ENCODE measurements around the gene INTS6.
"Not testable (repeated sequence)": the region's sequence is repeated elsewhere in the genome, so short reads cannot be mapped to it uniquely, and the experiment has no call there.

INTS6 gene

DNA sequence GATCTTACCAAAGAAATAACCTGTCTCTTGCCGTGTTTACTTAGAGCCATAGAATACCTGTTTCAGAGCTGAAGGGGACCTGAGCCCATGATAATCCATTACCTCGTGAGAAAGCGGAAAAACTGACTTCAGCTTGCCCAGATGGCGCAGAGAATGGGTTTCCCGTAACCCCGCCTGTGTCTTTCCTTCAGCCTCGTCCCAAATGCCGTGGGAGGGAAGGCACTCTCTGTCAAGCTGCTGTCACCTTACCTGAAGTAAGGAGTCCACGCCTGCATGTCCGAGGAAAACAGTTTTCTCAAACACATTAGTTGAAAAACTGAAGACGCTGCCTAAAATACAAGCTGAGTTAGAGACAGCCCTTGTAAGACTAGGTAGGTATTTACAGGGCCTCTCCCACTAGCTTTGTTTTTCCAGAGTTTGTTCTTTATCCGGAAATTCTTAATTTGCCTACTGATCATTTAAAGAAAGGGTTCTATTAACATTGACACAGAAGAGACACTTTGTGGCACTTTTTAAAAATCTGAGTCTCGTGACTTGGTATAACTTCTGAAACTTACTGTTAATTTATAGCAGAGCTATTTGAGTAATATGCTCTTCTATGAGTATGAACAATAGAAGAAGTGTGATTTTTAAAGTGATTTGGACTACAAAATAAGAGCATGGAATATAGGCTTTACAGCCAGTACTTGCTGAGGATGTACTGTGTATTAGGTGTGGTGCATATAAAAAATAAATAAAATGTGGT is 1.3 kb upstream of the INTS6 start:
- DNase-seq, result peak; percentile 32

DNA sequence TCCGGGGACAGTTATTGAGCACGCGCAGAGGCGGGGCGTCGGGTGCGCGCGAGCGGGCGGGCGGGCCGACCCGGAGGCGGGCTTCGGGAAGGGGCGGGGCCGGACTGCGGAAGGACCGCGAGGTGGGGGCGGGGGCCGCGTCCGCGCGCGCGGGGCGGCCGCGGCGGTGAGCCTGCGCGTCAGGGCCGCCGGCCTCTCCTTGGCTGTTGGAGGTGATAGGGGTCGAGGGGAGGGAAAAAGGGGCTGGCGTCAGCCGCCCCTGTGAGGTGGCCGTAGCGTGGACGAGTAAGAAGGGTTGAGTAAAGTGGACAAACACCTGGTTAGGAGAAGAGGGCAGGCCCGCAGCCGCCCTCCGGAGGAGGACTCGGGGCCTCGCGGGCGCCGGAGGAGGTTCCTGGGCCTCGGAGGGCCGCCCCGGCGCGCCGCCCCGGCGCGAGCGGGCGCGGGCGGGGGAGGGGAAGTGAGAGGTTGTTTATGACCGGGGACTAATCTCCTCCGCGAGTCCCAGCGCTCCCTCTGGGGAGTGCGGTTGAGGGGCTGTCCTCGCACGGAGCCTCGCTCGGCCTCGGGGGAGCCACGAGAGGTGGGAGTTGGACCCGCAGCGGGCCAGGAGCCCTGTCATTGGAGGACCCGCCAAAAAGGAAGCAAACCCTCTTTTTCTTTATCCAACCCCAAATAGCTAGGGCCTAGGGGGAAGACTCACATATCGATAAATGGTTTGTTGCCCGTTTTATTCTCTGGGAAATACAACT is 547 bp upstream of the INTS6 start:
- DNase-seq, result peak; percentile 78

DNA sequence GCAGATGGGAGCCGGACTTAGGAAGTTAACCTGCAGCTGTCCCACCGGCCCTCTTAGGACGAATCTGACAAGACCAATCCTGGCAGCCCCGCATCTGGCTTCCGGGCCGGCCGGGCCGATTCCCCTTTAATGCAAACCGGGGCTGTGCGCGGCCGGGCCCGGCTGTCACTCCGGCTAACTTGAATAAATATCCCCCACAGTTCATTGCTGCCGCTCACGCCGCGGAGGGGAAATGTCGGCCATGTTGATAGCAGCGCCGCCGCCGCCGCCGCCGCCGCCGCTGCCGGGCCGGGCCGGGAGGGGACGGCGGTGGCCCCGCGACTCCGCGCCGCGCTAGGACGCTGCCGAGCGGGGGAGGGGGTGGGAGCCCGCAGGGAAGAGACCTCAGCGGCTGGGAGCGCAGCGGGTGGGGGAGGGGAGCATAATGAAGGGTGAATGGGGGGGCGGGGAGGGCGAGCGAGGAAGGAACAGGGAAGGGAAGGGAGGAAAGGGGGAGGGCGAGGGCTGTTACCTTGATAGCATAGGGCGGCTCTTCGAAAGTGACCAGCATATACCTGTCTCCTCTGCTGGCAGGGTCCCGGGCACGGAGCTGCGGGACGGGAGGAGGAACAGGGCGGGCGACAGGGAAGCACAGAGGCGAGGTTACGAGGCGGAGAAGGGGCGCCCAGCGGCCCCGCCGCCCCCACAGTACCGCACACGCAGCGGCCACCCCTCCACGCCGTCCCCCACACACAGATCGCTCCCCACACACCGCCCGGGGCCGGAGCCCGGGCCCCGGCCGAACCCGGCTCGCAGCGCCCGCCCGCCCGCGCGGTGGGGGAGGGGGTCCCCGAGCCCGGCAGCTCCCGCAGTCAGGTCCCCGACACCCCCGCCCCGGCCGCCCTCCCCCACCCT is 1.1 kb downstream of the INTS6 start:
- peak; percentile 76 for DNase-seq

DNA sequence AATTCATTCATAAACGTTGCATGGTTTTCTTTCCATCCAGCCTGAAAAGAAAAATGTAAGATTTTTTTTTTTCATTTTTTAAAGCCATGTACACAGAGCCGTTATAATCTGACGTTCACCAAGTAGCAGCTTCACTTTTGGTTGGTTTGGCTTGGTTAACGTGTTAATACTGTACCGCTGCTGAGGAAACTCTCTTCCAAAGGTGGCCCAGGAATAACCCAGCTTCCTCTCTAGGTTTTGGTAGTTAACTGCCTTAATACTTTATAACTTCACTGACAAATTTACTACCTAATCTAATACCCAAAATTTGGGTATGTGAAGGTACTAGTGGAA is 1.7 kb downstream of the INTS6 start:
- no peak for DNase-seq

DNA sequence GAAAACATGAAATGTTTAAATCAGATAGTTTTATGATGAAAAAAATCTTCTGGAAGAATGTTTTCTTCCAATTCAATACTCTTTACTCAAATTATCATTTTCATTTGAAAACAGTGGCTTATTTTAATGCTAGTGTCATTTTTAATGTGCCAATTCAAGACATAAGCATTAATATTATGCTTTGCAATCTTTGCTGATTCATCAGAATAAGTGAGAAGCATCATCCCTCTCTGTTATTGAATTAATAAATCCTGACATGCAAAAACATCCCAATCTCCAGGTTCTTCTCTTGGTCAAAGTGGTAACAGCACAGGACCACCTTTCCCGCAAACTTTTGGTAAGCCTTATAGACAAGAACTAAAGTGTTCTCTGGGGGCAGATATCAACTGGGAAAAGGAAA is 3.8 kb downstream of the INTS6 start:
- DNase-seq, result no peak

DNA sequence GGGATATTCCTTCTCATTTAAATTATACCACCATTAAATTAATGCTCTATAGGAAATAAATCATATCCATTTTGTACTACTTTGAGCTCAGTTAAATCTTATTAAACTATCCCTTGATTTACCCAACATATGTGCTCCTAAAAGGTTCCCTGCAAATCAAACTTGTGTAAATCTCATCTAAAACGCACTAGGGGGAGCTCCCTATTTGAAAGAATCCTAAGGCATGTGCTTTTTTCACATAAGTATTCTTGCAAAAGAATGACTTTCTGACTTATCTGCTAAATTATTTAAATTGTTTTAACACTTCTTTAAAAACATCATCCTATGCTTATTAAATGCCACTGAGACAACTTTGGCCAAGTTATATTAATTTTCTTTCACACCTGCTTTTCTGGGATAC is 7.9 kb downstream of the INTS6 start:
- DNase-seq, result no peak

DNA sequence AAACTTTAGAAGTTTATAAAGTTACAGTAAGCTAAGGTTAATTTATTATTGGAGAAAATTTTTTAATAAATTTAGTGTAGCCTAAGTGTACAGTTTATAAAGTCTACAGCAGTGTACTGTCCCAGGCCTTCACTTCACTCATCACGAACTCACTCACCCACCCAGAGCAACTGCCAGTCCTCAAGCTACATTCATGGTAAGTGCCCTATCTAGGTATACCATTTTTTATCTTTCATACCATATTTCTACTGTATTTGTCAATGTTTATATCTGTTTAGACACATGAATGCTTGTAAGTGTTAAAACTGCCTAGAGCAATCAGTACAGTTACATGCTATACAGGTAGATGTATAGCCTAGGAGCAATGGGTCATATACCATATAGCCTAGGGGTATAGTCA is 12.5 kb downstream of the INTS6 start:
- no peak for DNase-seq

DNA sequence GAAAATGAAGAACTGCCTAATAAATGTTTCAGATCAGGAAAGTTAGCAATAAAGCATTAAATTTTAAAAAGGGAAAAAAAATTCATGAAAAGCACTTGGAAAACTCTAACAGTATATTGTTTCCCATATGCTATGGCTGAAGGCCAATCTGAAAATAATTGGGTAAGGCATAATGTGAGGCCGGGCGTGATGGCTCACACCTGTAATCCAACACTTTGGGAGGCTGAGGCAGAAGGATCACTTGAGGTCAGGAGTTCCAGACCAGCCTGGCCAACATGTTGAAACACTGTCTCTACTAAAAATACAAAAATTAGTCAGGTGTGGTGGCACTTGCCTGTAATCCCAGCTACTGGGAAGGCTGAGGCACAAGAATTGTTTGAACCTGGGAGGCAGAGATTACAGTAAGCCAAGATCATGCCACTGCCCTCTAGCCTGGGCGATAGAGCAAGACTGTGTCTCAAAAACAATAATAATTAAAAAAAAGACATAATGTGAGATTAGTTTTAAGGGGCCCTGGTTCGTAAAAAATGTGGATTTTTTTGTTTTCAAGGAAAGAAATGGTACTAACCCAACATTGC is 15.2 kb downstream of the INTS6 start:
- no peak for DNase-seq

DNA sequence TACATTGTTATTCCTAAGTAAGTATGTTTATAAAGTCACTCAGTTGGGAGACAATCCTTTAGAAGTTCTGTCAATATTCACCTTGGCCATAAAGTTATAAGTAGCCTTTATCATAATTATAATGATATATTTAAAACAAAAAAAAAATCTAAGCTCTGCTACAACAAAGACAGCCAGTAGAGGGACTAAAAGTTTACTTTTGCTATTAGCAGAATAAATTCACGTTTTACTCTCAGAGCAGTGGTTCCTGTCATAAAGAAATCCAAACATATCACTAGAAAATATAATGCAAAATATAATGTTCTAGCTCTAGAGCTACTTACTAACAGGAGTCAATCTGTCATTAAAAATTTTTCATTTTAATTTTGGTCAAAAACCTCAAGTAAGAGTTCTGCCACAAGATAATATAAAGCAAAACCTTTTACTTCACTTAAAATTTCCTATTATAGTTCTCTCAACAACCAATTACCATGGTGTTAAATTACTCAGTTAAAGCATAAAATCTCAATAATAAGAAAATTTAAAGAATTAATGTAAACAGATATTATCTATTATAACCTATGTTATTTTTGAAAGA is 17.7 kb downstream of the INTS6 start:
- no peak for DNase-seq

DNA sequence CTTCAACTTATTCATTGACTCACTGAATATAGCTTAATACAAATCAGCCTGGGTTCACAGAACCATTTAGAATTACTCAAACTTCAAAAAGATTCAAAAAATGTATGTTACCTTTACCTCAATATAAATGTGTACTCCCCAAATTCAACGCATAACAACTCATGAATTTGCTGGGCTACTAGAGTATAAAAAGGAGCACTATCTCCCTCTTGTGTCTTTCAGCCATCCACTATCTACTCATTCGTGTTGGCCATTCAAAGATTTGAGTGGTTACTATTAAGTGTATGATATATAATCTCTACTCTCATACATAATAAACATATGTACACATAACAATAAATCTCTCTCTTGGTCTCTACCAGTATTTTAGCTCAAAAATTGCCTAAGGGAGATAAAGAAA is 20.3 kb downstream of the INTS6 start:
- DNase-seq, result no peak

DNA sequence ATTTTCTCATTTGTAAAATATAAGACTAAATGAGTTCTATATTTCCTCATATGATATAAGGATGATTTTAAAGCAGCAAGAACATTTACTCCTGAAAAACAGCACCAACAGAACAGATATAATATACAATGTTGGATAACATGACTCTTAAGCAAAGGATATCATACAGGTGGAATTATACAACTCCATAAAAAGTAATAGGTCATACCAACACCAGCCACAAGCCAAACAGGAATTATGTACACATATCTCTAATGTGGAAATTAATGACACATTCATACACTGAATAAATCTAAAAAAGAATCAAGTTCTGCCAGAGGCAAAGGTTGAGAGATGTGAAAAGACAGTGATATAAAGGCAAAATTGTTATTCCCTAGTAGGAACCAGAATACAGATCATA is 25.9 kb downstream of the INTS6 start:
- no peak for DNase-seq

DNA sequence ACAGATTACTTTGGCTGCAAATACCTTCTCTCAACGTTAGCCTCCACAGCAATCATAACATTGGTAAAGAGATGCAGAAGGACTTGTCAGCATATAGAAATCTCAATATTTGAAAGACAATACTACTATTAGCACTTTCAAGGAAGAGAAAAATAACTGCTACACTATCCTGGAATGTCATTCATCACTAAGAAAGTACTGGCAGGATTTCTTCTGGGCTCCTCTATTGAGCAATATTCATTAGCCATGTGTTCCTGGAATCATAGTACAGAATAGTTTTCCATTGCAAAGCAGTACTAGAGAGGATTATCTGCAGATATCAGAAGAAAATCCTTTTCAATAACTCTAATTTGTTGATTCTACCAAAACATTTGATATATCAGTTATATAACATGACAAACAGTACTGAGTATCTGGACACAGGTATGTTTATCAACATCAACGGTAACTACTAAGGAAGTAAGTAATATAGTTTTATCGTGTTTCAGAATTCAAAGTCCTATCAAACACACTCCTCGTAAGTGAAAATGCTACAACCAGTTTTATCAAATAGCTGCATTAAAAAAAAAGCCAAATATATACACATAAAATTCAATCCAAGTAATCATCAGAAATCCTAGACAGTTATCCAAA is 27.3 kb downstream of the INTS6 start:
- DNase-seq, result no peak

DNA sequence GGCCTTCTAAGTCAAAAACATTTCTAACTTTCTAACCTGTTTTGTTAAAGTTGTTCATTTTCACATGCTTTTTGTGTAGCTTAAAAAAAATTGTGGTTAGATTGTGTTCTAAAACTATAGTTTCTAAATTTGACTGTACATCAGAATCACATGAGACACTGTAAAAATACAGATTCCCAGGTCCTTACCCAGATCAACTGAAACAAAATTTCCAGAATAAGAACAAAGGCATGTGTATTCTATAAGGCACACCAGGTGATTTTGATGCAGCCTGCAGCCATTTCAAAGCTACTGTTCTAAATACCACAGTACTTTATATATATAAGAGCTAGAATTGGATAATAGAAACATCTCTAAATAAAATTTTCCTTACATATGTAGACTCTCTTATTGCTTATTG is 29.1 kb downstream of the INTS6 start:
- DNase-seq, result no peak

DNA sequence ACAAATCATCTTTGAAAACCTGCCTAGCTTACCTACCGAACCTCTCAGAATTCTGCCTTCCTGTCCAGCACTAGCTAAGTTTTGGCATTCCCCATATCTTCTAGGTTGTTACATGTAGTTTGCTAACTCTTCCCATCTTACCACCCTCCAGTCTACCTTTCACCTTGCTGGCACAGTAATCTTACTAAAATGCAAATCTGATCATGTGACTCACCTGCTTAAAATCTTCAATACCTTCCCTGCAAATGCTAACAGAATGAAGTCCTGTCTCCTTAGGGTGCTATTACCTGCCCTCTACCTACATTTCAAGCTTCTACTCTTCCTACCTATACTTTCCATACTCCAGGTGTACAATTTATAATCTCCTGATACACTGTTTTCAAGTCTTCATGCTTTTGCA is 30.4 kb downstream of the INTS6 start:
- no peak for DNase-seq

DNA sequence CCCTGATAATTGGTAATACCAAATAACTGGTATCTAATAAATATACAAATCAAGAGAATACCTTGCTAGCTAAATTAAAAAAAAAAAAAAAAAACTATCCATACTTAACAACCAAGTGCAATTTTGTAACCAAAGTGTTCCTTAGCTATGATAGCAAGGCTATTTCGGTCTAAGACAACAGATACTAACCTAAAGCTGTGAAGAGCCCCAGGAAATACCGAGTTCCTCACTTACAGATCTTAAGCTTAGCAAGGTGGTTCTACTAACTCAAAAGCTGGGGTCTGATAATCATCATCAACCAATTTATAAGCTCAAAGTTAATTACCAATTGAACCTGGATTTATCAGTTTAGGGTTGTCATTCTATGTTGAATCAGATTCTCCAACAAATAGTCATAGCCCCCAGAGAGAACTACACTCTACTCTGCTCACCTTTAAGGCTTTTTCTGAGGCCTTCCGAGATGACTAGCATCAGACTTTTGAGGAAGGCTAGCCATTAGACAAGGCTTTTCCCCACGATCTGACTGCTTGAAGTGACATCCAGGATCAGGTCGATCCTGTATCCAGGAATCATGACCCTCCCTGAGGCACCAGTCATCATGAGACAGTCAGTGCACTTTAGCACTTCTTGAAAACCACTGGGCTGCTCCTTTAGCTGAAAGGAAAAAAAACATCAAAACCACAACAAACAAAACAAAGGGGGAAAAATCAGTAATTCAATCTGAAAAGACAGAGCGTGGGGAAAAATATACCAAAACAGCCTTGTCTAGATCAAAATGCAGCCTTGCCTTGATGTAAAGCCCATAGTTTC is 31.9 kb downstream of the INTS6 start:
- no peak for DNase-seq

DNA sequence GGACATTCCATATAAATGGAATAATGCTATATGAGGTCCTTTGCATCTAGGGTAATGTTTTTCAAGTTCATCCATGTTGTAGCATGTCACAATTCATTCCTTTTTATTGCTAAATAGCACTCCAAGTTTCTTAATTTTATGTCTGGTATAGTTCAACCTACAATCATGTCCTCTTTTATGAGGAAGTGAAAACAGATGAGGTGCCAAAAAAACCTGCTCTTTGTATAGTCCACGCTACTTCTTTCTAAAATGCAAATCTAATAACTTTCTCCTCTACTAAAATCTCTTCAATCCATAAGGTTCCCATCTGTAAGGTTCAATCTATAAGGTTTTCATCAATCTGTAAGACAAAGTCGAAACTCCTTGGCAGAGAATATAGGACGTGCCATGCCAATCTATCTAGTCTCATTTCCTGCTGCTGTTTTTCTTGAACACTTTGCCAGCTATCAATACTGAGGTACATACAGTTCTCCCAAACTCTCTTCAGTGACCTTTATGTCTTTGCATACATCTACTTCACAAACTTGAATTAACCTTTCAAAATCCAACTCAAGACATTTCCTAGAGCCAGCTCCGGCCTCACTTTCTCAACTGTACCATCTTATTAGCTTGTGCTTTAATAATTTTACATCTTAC is 33.7 kb downstream of the INTS6 start:
- no peak for DNase-seq

DNA sequence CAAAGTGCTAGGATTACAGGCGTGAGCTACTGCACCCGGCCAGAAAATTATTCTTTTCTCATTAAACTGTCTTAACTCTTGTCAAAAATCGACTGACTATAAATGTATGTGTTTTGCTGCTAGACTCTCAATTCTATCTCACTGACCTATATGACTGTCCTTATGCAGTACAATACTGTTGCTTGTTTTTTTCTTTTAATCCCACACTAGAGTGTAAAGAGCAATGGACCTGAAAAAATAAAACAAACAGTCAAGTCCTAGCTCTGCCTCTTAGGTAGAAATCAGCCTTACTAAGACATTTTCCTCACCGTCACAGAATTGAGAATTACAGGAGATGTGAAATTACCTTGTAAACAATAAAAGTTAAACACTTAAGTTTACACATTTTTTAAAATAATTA is 35.1 kb downstream of the INTS6 start:
- no peak for DNase-seq

DNA sequence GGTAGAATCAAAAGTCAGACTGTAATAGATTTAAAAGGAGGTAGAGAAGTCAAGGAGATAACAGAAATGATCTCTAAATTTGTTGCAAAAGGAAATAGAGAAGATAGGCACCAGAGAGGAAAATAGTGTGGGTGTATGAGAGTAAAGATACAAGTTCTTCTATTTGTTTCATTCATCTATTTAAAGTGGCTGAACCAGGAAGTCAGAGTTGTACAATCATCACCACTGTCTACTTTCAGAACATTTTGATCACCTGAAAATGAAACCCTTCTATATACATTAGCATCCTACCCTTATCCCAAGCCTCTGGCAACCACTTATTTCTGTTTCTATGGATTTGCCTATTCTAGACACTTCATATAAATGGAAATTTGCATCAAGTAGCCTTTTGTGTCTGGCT is 36.7 kb downstream of the INTS6 start:
- DNase-seq, result no peak

DNA sequence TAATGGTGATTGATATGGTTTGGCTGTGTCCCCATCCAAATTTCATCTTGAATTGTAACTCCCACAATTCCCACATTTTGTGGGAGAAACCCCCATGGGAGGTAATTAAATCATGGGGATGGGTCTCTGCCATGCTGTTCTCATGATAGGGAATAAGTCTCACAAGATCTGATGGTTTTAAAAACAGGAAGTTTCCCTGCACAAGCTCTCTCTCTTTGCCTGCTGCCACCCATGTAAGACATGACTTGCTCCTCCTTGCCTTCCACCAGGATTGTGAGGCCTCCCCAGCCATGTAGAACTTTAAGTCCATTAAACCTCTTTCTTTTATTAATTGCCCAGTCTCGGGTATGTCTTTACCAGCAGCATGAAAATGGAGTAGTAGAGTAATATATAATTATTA is 37.5 kb downstream of the INTS6 start:
- DNase-seq, result not testable (repeated sequence)

DNA sequence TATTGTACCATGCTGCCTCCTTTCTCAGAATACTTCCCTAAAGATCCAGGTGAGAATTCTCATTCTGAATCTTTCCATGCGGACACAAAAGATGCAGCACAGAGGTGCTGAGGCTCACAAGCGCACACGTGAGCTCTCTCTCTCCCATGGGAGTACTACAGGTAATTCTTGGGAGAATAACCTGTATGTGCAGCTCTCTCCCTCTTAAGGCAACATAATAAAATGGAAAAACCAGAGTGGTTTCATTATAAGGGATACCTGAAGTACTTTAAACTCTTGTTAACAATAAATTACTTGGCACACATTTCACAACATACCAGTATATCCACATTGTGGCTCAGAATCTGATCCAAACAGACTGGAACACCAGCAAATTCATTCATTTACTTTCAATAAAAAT is 40.4 kb downstream of the INTS6 start:
- DNase-seq, result no peak

DNA sequence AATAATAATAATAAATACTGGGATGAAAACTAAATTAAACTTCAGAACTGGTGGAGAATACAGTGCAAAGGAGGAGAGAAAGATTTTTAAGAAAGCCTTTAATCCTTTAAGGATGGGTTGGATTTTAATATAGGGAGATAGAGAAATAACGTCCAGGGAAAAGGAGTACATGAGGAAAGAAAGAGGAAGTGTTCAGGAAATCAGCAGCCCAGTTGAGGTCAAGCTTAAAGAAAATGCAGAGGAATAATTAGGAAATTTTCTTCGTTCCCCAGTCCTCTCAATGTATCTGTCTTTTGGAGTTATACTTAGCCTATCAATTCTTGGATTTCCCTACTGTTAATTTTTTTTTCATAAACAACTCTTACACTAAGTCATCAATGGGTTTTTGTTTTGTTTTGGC is 47.7 kb downstream of the INTS6 start:
- no peak for DNase-seq
